Karpas-422 (cell line): ENCODE results near the gene SYMPK. TPM values are rescaled to one million over a fixed set of nuclear protein-coding genes. Genes with fewer than 3 reads are reported as not detected.

ENCODE experiments used
- DNase-seq: peaks from one replicate; pipeline ENCODE4 v3.0.0-alpha.2; 2015
- H2AFZ ChIP-seq: fragments of 200-600 bp; sonication (generic); 2 replicates; pipeline ENCODE4 v1.6.1; 2014; ENCODE audit warnings: antibody characterized with exemption, low read length, mixed read lengths
- H3K27ac ChIP-seq: fragments of 200-600 bp; sonication (generic); 2 replicates; pipeline ENCODE4 v1.5.1; 2014; ENCODE audit warnings: mild to moderate bottlenecking, low read length, moderate library complexity
- H3K27me3 ChIP-seq: fragments of 200-600 bp; sonication (generic); 2 replicates; pipeline ENCODE4 v1.6.1; 2014; ENCODE audit warnings: low read length, mixed read lengths
- H3K36me3 ChIP-seq: fragments of 200-600 bp; sonication (generic); 2 replicates; pipeline ENCODE4 v1.6.1; 2014; ENCODE audit warnings: low read length, mixed read lengths; ENCODE audit not compliant: insufficient read depth
- H3K4me1 ChIP-seq: fragments of 200-600 bp; sonication (generic); 2 replicates; pipeline ENCODE4 v1.6.1; 2014; ENCODE audit warnings: mild to moderate bottlenecking, low read length, mixed read lengths
- H3K4me2 ChIP-seq: fragments of 200-600 bp; sonication (generic); 2 replicates; pipeline ENCODE4 v1.6.1; 2014; ENCODE audit warnings: low read length, low read depth, mild to moderate bottlenecking; ENCODE audit not compliant: poor library complexity, severe bottlenecking
- H3K4me3 ChIP-seq: fragments of 200-600 bp; sonication (generic); 2 replicates; pipeline ENCODE4 v1.5.1; 2014; ENCODE audit warnings: mild to moderate bottlenecking, antibody characterized with exemption, low read length, mixed read lengths
- H3K79me2 ChIP-seq: fragments of 200-600 bp; sonication (generic); 2 replicates; pipeline ENCODE4 v1.6.1; 2014; ENCODE audit warnings: mild to moderate bottlenecking, low read length, mixed read lengths
- H3K9ac ChIP-seq: fragments of 200-600 bp; sonication (generic); 2 replicates; pipeline ENCODE4 v1.6.0; 2014; ENCODE audit warnings: low read length
- H3K9me2 ChIP-seq: fragments of 200-600 bp; sonication (generic), shearing (Covaris generic); replicated peaks from 2 replicates; pipeline ENCODE4 v1.6.0; 2014; ENCODE audit warnings: mild to moderate bottlenecking, low read length, moderate library complexity; ENCODE audit not compliant: insufficient read depth
- H3K9me3 ChIP-seq: fragments of 300-700, 200-600 bp; sonication (generic); 2 replicates; pipeline ENCODE4 v1.6.1; 2014; ENCODE audit warnings: low read length, mixed read lengths
- H4K20me1 ChIP-seq: fragments of 200-600 bp; sonication (generic); 2 replicates; pipeline ENCODE4 v1.6.1; 2014; ENCODE audit warnings: mild to moderate bottlenecking, antibody characterized with exemption, low read length, low read depth; ENCODE audit not compliant: insufficient read depth
- total RNA-seq: library from RNA; depleted of rRNA; stranded (reverse); fragments of >200 nt; shearing (Covaris generic); gene quantifications from 2 replicates; pipeline ENCODE4 v1.2.3, GENCODE V29; 2014; ENCODE audit warnings: low replicate concordance

SYMPK gene
- total RNA-seq, 1 experiment from 2014 or later, result 28.3 TPM

DNA sequence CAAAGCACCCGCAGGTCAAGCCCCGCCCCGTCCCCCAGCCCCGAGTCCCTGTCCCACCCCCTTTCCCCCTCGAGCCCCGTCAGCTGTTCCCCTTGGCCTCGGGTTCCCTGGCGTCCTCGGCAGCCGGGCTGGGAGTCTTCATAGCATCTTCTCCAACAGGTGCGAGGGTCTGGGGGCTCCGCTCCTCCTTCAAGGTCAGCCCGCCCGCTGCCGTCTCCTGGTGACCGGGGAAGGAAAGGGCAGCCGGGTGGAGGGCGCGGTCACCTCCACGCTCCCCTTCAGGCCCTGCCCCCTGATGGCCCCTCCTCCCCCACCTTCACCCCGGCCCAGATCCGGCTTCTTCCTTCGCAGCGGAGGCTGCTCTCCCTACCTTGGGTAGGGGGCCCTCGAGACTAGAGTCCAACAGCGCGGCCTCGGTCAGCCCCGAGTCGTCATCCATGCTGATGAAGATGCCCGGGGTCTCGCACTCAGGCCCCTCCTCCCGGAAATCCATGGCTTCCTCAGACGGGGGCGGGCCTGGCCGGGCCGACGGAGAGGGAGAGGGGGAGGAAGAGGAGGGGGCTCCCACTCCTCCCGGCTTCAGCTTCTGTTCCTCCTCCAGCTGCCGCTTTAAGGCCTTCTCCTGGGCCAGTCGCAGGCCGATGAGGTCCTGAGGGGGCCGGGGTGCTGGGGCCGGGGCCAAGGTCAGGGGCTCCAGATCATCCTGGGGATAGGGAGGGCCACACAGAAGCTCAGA lies 47.3 kb downstream of the SYMPK start:
- no peak overlapping the region for H3K27ac ChIP-seq
- H3K36me3 ChIP-seq, result no peaks in the 10 kb centered on the region; the same call in 1 of the 2 replicates
- no peaks in the 10 kb centered on the region for H4K20me1 ChIP-seq
- no peaks in the 10 kb centered on the region; the same call in 1 of the 2 replicates for H3K4me1 ChIP-seq
- no peak for DNase-seq
- no peak overlapping the region for H3K9ac ChIP-seq
- no peaks in the 10 kb centered on the region for H3K9me2 ChIP-seq
- no peaks in the 10 kb centered on the region for H3K27me3 ChIP-seq
- H3K4me2 ChIP-seq, result no peak overlapping the region
- no peak overlapping the region for H3K4me3 ChIP-seq
- H3K79me2 ChIP-seq, result no peaks in the 10 kb centered on the region
- H3K9me3 ChIP-seq, result no peaks in the 10 kb centered on the region
- H2AFZ ChIP-seq, result no peak overlapping the region

GRCh38 chr19:45814851-45815480 lies 48.0 kb downstream of the SYMPK start, which contains the start of gene RSPH6A:
RSPH6A (minus strand) TSS chr19:45815308; CDS start chr19:45815176, 132 bp downstream.
- Histone ChIP-seq H3K4me2 (no peak within 1 kb of the TSS), H3K27ac (no peak within 1 kb of the TSS)

GRCh38 chr19:45814166-45814780 lies 48.7 kb downstream of the SYMPK start:
- no peaks in the 10 kb centered on the region for H3K79me2 ChIP-seq
- no peaks in the 10 kb centered on the region; the same call in 1 of the 2 replicates for H3K4me1 ChIP-seq
- H3K9me2 ChIP-seq, result no peaks in the 10 kb centered on the region
- H3K9me3 ChIP-seq, result no peaks in the 10 kb centered on the region
- H3K36me3 ChIP-seq, result no peaks in the 10 kb centered on the region
- H3K4me3 ChIP-seq, result no peak overlapping the region
- no peak overlapping the region for H3K4me2 ChIP-seq
- H3K27ac ChIP-seq, result no peak overlapping the region
- no peaks in the 10 kb centered on the region for H4K20me1 ChIP-seq
- no peaks in the 10 kb centered on the region for H3K27me3 ChIP-seq
- no peak overlapping the region for H2AFZ ChIP-seq
- H3K9ac ChIP-seq, result no peak overlapping the region
- no peak for DNase-seq

More at GRCh38 chr19:45814851-45815480, 48.0 kb downstream of the SYMPK start, which contains the start of gene RSPH6A:
- no peaks in the 10 kb centered on the region; the same call in 1 of the 2 replicates for H3K36me3 ChIP-seq
- DNase-seq, result no peak
- H3K27me3 ChIP-seq, result no peaks in the 10 kb centered on the region
- H3K79me2 ChIP-seq, result no peaks in the 10 kb centered on the region
- H2AFZ ChIP-seq, result no peak within 1 kb of the TSS
- H3K4me3 ChIP-seq, result no peak within 1 kb of the TSS
- no peaks in the 10 kb centered on the region; the same call in 1 of the 2 replicates for H3K4me1 ChIP-seq
- no peaks in the 10 kb centered on the region for H3K9me2 ChIP-seq
- no peak within 1 kb of the TSS for H3K9ac ChIP-seq
- no peaks in the 10 kb centered on the region for H3K9me3 ChIP-seq
- no peaks in the 10 kb centered on the region for H4K20me1 ChIP-seq

- Histone ChIP-seq H3K9ac (no peak overlapping the region), H3K27ac (no peak overlapping the region), H3K9me2 (no peaks in the 10 kb centered on the region), H3K27me3 (no peaks in the 10 kb centered on the region), H3K4me1 (no peaks in the 10 kb centered on the region; the same call in 1 of the 2 replicates), H3K79me2 (no peaks in the 10 kb centered on the region), H3K4me2 (no peak overlapping the region), H3K9me3 (no peaks in the 10 kb centered on the region), H4K20me1 (no peaks in the 10 kb centered on the region), H2AFZ (no peak overlapping the region), H3K36me3 (no peaks in the 10 kb centered on the region), H3K4me3 (no peak overlapping the region)
- no peak for DNase-seq
Observed at GRCh38 chr19:45812297-45812696, 50.6 kb downstream of the SYMPK start.

DNA sequence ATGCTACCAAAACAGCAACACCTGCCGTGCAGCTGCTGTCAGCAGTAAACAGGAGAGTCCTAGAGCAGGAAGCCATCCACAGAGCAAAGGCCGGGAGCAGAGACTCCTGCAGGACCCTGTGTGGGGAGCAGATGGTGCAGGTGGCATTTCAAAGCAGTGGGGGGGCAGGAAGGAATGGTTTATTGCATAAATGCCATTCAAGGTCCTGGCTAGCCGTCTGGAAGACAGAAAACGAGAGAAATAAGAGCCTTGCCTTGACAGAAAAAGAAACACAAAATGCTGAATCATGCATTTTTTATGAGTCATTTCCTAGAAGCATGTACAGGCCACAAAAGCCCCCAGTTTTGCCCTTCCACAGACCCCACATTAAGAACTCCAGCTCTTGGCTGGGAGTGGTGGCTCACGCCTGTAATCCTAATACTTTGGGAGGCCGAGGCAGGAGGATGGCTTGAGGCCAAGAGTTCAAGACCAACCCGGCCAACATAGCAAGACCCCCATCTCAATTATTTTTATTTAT lies 53.2 kb downstream of the SYMPK start:
- Histone ChIP-seq H3K9me2 (no peaks in the 10 kb centered on the region), H3K4me1 (no peaks in the 10 kb centered on the region), H3K27me3 (no peaks in the 10 kb centered on the region), H3K27ac (no peak overlapping the region), H3K4me2 (no peak overlapping the region), H2AFZ (no peak overlapping the region), H3K9ac (no peak overlapping the region), H3K9me3 (no peaks in the 10 kb centered on the region), H3K36me3 (no peaks in the 10 kb centered on the region), H4K20me1 (no peaks in the 10 kb centered on the region), H3K4me3 (no peak overlapping the region), H3K79me2 (no peaks in the 10 kb centered on the region)
- DNase-seq, result no peak

GRCh38 chr19:45805719-45806118 lies 57.2 kb downstream of the SYMPK start:
- Histone ChIP-seq H2AFZ (no peak overlapping the region), H3K9me2 (no peaks in the 10 kb centered on the region), H3K4me3 (no peak overlapping the region), H3K36me3 (no peaks in the 10 kb centered on the region), H4K20me1 (no peaks in the 10 kb centered on the region), H3K9ac (no peak overlapping the region), H3K79me2 (no peaks in the 10 kb centered on the region), H3K4me2 (no peak overlapping the region), H3K27ac (no peak overlapping the region), H3K4me1 (no peaks in the 10 kb centered on the region), H3K9me3 (no peaks in the 10 kb centered on the region), H3K27me3 (no peaks in the 10 kb centered on the region)
- DNase-seq, result no peak

- Histone ChIP-seq H3K4me3 (no peak overlapping the region), H2AFZ (no peak overlapping the region), H3K27me3 (no peaks in the 10 kb centered on the region), H3K79me2 (no peaks in the 10 kb centered on the region), H3K9me2 (no peaks in the 10 kb centered on the region), H3K27ac (no peak overlapping the region), H3K4me1 (no peaks in the 10 kb centered on the region; the same call in 1 of the 2 replicates), H3K4me2 (no peak overlapping the region), H3K9me3 (no peaks in the 10 kb centered on the region), H3K36me3 (no peaks in the 10 kb centered on the region), H3K9ac (no peak overlapping the region), H4K20me1 (no peaks in the 10 kb centered on the region)
- DNase-seq, result no peak
Observed at GRCh38 chr19:45804959-45805230, 58.1 kb downstream of the SYMPK start.
